ENCODE data around the gene BCL11A.

The BCL11A gene

DNA sequence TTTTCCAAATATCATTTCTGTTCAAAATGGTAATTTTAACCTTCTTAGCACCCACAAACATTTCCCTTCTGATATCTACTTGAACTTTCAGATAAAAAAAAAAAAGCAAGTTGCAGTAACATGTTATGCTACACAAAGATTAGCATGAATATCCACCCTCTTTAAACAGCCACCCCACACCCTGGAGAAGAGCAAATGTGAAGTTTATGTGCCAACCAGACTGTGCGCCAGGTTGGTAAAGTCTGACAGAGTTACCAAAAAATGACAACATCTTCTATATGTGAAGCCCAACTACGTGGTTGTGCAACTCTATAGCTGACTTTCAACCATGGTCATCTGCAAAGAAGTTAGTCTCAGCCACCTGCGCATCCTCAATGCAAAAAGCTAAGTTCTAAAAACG lies 62.6 kb downstream of the BCL11A start:
- Histone ChIP-seq H2BK12ac (ENCODE audit: low read length in 2 of 2) (no peak overlapping the region), H3K4me3 (ENCODE audit: insufficient read depth in 1 of 2, low read depth in 1 of 2, low read length in 2 of 2) (no peak overlapping the region), H2BK120ac (ENCODE audit: low read depth, low read length) (no peak overlapping the region)

DNA sequence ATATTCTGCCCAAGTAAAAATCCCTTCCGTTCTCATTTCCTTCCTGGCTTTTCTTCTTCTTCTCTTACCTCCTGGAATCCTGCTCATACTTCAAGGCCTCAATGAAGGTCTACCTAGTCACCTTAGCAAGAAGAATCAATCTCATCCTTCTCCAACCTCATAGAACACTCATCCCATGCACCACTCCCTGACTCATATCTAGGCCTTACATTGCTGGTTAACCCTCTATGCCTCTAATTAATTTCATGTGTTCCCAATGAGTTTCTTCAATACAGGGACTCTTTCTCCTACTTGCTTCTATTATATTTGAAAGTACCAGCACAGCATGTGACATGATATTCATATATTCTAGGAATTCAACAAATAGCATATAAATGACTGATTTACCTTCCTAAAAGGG lies 63.0 kb downstream of the BCL11A start:
- 93% methylated on average over 1 of the region's 1 CpG for WGBS
- H3K27ac ChIP-seq (ENCODE audit: low read length, poor library complexity, severe bottlenecking), result no peak overlapping the region
- H4K91ac ChIP-seq (ENCODE audit: low read length), result no peak overlapping the region
- H3K9me3 ChIP-seq (ENCODE audit: control insufficient read depth, low read length), result no peaks in the 10 kb centered on the region
- H3K18ac ChIP-seq (ENCODE audit: low read depth in 1 of 2, low read length in 2 of 2), result no peak overlapping the region
- no peak overlapping the region for H2BK12ac ChIP-seq (ENCODE audit: low read length in 2 of 2)
- no peak overlapping the region for H3K4me2 ChIP-seq (ENCODE audit: low read length, poor library complexity, severe bottlenecking)
- no peak overlapping the region for H3K4ac ChIP-seq (ENCODE audit: low read depth in 1 of 2, low read length in 2 of 2)
- H2AFZ ChIP-seq (ENCODE audit: low read depth, low read length), result no peak overlapping the region
- no peak overlapping the region for H4K8ac ChIP-seq (ENCODE audit: low read length)
- H2BK120ac ChIP-seq (ENCODE audit: low read depth, low read length), result no peak overlapping the region
- no peak overlapping the region for H3K23ac ChIP-seq (ENCODE audit: low read length in 2 of 2)
- DNase-seq, result no peak
- peaks cover 0 to 2% of the 10 kb centered on the region in 2 experiments for H3K27me3 ChIP-seq (ENCODE audit: control insufficient read depth in 1 of 2, insufficient read depth in 1 of 2, low read length in 2 of 2)
- H3K4me3 ChIP-seq (ENCODE audit: insufficient read depth in 1 of 2, low read depth in 1 of 2, low read length in 2 of 2), result no peak overlapping the region
- H3K9ac ChIP-seq (ENCODE audit: low read length), result no peak overlapping the region
- H3K36me3 ChIP-seq (ENCODE audit: control insufficient read depth in 1 of 2, insufficient read depth in 2 of 2, low read depth in 1 of 2, low read length in 2 of 2), result no peaks in the 10 kb centered on the region
- H3K79me1 ChIP-seq (replicated peaks; ENCODE audit: low read length, poor library complexity, severe bottlenecking), result peaks cover 32% of the 10 kb centered on the region
- no peak overlapping the region for H2BK5ac ChIP-seq (ENCODE audit: low read depth, low read length, poor library complexity, severe bottlenecking)
- peaks cover 3% of the 10 kb centered on the region for H3K4me1 ChIP-seq (ENCODE audit: control insufficient read depth, insufficient read depth, low read depth, low read length)
- H3K14ac ChIP-seq (ENCODE audit: low read length in 2 of 2), result no peak overlapping the region
- no peak overlapping the region for H2AK5ac ChIP-seq (ENCODE audit: low read length, severe bottlenecking)
- no peak overlapping the region for H2BK15ac ChIP-seq (ENCODE audit: low read depth, poor library complexity, severe bottlenecking)

More for the DNA sequence above, 62.6 kb downstream of the BCL11A start:
- Histone ChIP-seq H3K4me2 (ENCODE audit: low read length, poor library complexity, severe bottlenecking) (no peak overlapping the region), H2AFZ (ENCODE audit: low read depth, low read length) (no peak overlapping the region), H3K9me3 (ENCODE audit: control insufficient read depth, low read length) (no peaks in the 10 kb centered on the region), H3K4me1 (ENCODE audit: control insufficient read depth, insufficient read depth, low read depth, low read length) (peaks cover 3% of the 10 kb centered on the region), H3K14ac (ENCODE audit: low read length in 2 of 2) (no peak overlapping the region), H2BK5ac (ENCODE audit: low read depth, low read length, poor library complexity, severe bottlenecking) (no peak overlapping the region), H4K8ac (ENCODE audit: low read length) (no peak overlapping the region), H2AK5ac (ENCODE audit: low read length, severe bottlenecking) (no peak overlapping the region), H3K18ac (ENCODE audit: low read depth in 1 of 2, low read length in 2 of 2) (no peak overlapping the region), H3K79me1 (replicated peaks; ENCODE audit: low read length, poor library complexity, severe bottlenecking) (peaks cover 33% of the 10 kb centered on the region), H3K4ac (ENCODE audit: low read depth in 1 of 2, low read length in 2 of 2) (no peak overlapping the region), H3K27ac (ENCODE audit: low read length, poor library complexity, severe bottlenecking) (no peak overlapping the region), H3K9ac (ENCODE audit: low read length) (no peak overlapping the region), H3K23ac (ENCODE audit: low read length in 2 of 2) (no peak overlapping the region), H3K36me3 (ENCODE audit: control insufficient read depth in 1 of 2, insufficient read depth in 2 of 2, low read depth in 1 of 2, low read length in 2 of 2) (no peaks in the 10 kb centered on the region), H4K91ac (ENCODE audit: low read length) (no peak overlapping the region), H2BK15ac (ENCODE audit: low read depth, poor library complexity, severe bottlenecking) (no peak overlapping the region), H3K27me3 (ENCODE audit: control insufficient read depth in 1 of 2, insufficient read depth in 1 of 2, low read length in 2 of 2) (peaks cover 0 to 6% of the 10 kb centered on the region in 2 experiments)
- no peak for DNase-seq
- 59% methylated on average over 4 of the region's 4 CpGs for WGBS

DNA sequence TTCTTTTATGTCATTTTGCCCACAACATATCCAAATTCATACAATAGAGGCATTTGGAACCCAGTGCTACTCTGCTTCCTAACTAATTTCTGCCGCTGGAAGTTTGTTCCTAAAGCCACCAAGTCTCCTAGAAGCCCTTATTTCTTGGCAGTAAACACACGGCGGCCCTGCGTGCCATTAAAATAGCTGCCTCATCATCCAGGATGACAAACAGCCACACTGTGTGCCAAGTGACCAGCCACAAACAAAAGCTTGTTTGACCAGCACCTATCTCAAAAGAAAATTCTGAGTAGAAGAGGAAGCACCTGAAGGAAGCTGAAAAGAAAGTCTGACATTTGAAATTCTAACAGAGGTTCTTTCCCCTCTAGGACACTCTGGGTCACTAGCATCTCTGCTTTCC lies 64.2 kb downstream of the BCL11A start:
- H3K9me3 ChIP-seq (ENCODE audit: control insufficient read depth, low read length), result no peaks in the 10 kb centered on the region
- no peak overlapping the region for H3K14ac ChIP-seq (ENCODE audit: low read length in 2 of 2)
- 94% methylated on average over 4 of the region's 4 CpGs for WGBS
- H3K4me2 ChIP-seq (ENCODE audit: low read length, poor library complexity, severe bottlenecking), result no peak overlapping the region
- H2AK5ac ChIP-seq (ENCODE audit: low read length, severe bottlenecking), result no peak overlapping the region
- no peak overlapping the region for H3K9ac ChIP-seq (ENCODE audit: low read length)
- no peak overlapping the region for H3K23ac ChIP-seq (ENCODE audit: low read length in 2 of 2)
- H3K36me3 ChIP-seq (ENCODE audit: control insufficient read depth in 1 of 2, insufficient read depth in 2 of 2, low read depth in 1 of 2, low read length in 2 of 2), result peaks cover 0 to 3% of the 10 kb centered on the region in 2 experiments
- H2BK15ac ChIP-seq (ENCODE audit: low read depth, poor library complexity, severe bottlenecking), result no peak overlapping the region
- H2BK5ac ChIP-seq (ENCODE audit: low read depth, low read length, poor library complexity, severe bottlenecking), result no peak overlapping the region
- H3K4ac ChIP-seq (ENCODE audit: low read depth in 1 of 2, low read length in 2 of 2), result no peak overlapping the region
- H3K4me3 ChIP-seq (ENCODE audit: insufficient read depth in 1 of 2, low read depth in 1 of 2, low read length in 2 of 2), result no peak overlapping the region
- no peak overlapping the region for H2BK120ac ChIP-seq (ENCODE audit: low read depth, low read length)
- H4K91ac ChIP-seq (ENCODE audit: low read length), result no peak overlapping the region
- H2AFZ ChIP-seq (ENCODE audit: low read depth, low read length), result no peak overlapping the region
- H3K27ac ChIP-seq (ENCODE audit: low read length, poor library complexity, severe bottlenecking), result no peak overlapping the region
- no peak overlapping the region for H3K18ac ChIP-seq (ENCODE audit: low read depth in 1 of 2, low read length in 2 of 2)
- H4K8ac ChIP-seq (ENCODE audit: low read length), result no peak overlapping the region
- no peak for DNase-seq
- peaks cover 6% of the 10 kb centered on the region for H3K4me1 ChIP-seq (ENCODE audit: control insufficient read depth, insufficient read depth, low read depth, low read length)
- peaks cover 26% of the 10 kb centered on the region for H3K79me1 ChIP-seq (replicated peaks; ENCODE audit: low read length, poor library complexity, severe bottlenecking)
- no peaks in the 10 kb centered on the region for H3K27me3 ChIP-seq (ENCODE audit: control insufficient read depth in 1 of 2, insufficient read depth in 1 of 2, low read length in 2 of 2)
- H2BK12ac ChIP-seq (ENCODE audit: low read length in 2 of 2), result no peak overlapping the region

DNA sequence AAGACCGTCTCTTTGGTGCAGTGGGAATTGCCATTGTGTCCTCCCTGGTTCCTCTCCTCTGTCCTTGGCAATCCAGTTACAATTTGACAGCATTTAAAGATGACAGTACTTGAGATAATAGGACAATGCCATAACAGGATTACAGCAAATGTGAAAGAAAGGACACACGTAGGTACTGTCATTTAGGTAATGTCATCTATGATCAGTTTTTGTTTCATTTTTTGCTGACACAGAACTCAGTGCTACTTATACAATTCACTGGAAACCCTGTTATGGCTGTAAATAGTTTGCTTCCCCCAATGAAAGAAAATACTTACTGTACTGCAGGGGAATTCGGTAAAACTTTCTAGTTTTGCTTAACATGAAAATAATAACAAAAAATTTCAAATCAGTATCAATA lies 65.2 kb downstream of the BCL11A start:
- no peak overlapping the region for H3K4ac ChIP-seq (ENCODE audit: low read depth in 1 of 2, low read length in 2 of 2)

More for the DNA sequence above, 65.2 kb downstream of the BCL11A start:
- no peak for DNase-seq
- no peak overlapping the region for H3K14ac ChIP-seq (ENCODE audit: low read length in 2 of 2)
- no peak overlapping the region for H2BK15ac ChIP-seq (ENCODE audit: low read depth, poor library complexity, severe bottlenecking)
- H4K91ac ChIP-seq (ENCODE audit: low read length), result no peak overlapping the region
- H4K8ac ChIP-seq (ENCODE audit: low read length), result no peak overlapping the region
- no peak overlapping the region for H2BK5ac ChIP-seq (ENCODE audit: low read depth, low read length, poor library complexity, severe bottlenecking)
- peaks cover 6% of the 10 kb centered on the region for H3K4me1 ChIP-seq (ENCODE audit: control insufficient read depth, insufficient read depth, low read depth, low read length)
- no peaks in the 10 kb centered on the region for H3K27me3 ChIP-seq (ENCODE audit: control insufficient read depth in 1 of 2, insufficient read depth in 1 of 2, low read length in 2 of 2)
- no peak overlapping the region for H3K23ac ChIP-seq (ENCODE audit: low read length in 2 of 2)
- no peak overlapping the region for H2AFZ ChIP-seq (ENCODE audit: low read depth, low read length)
- H3K9me3 ChIP-seq (ENCODE audit: control insufficient read depth, low read length), result no peaks in the 10 kb centered on the region
- no peak overlapping the region for H3K27ac ChIP-seq (ENCODE audit: low read length, poor library complexity, severe bottlenecking)
- no peak overlapping the region for H2BK120ac ChIP-seq (ENCODE audit: low read depth, low read length)
- peaks cover 20% of the 10 kb centered on the region for H3K79me1 ChIP-seq (replicated peaks; ENCODE audit: low read length, poor library complexity, severe bottlenecking)
- H2BK12ac ChIP-seq (ENCODE audit: low read length in 2 of 2), result no peak overlapping the region
- H3K4me2 ChIP-seq (ENCODE audit: low read length, poor library complexity, severe bottlenecking), result no peak overlapping the region
- no peak overlapping the region for H3K18ac ChIP-seq (ENCODE audit: low read depth in 1 of 2, low read length in 2 of 2)
- 94% methylated on average over 1 of the region's 3 CpGs for WGBS
- peaks cover 0 to 3% of the 10 kb centered on the region in 2 experiments for H3K36me3 ChIP-seq (ENCODE audit: control insufficient read depth in 1 of 2, insufficient read depth in 2 of 2, low read depth in 1 of 2, low read length in 2 of 2)
- H3K4me3 ChIP-seq (ENCODE audit: insufficient read depth in 1 of 2, low read depth in 1 of 2, low read length in 2 of 2), result no peak overlapping the region
- no peak overlapping the region for H3K9ac ChIP-seq (ENCODE audit: low read length)
- H2AK5ac ChIP-seq (ENCODE audit: low read length, severe bottlenecking), result no peak overlapping the region

Data from mesenchymal stem cell (in vitro differentiated cells and primary cell).